SK-N-SH treated with all-trans-retinoic acid at 6 μM for 48 hours (cell line): Measurements from ENCODE around the gene ANKRD34B.
"Not testable (repeated sequence)": the region's sequence is repeated elsewhere in the genome, so short reads cannot be mapped to it uniquely, and the experiment has no call there.

Source experiments
- ATAC-seq: fragments of 200-7000 bp; cut with Tn5 transposase; 3 replicates; pipeline ENCODE4 v1.9.1; 2020; ENCODE audit warnings: mild to moderate bottlenecking, moderate library complexity
- ARNTL ChIP-seq: fragments of 450-650 bp; formaldehyde crosslinking; IDR thresholded peaks from 2 replicates; pipeline ENCODE4 v1.5.0; 2020; ENCODE audit warnings: low read depth, mild to moderate bottlenecking, moderate library complexity, borderline replicate concordance
- BACH2 ChIP-seq: fragments of 250-450 bp; sonication (Bioruptor Pico); IDR thresholded peaks from 2 replicates; pipeline ENCODE4 v1.9.0; 2021; ENCODE audit warnings: mild to moderate bottlenecking, borderline replicate concordance
- CSDC2 ChIP-seq: fragments of 250-450 bp; sonication (Bioruptor Pico); IDR thresholded peaks from 2 replicates; pipeline ENCODE4 v1.5.0; 2020; ENCODE audit warnings: mild to moderate bottlenecking, moderate library complexity
- CSRNP3 ChIP-seq: fragments of 250-450 bp; sonication (Bioruptor Pico); IDR thresholded peaks from 2 replicates; pipeline ENCODE4 v1.5.1; 2021; ENCODE audit warnings: mild to moderate bottlenecking, moderate library complexity
- GLIS3 ChIP-seq: fragments of 250-450 bp; sonication (Bioruptor Pico); IDR thresholded peaks from 2 replicates; pipeline ENCODE4 v1.5.0; 2020; ENCODE audit warnings: mild to moderate bottlenecking, moderate library complexity
- ISL1 ChIP-seq: fragments of 250-450 bp; sonication (Bioruptor Pico); IDR thresholded peaks from 2 replicates; pipeline ENCODE4 v2.1.2; 2022; ENCODE audit warnings: mild to moderate bottlenecking, moderate library complexity
- OSR1 ChIP-seq: fragments of 250-450 bp; sonication (Bioruptor Pico); IDR thresholded peaks from 2 replicates; pipeline ENCODE4 v1.8.0; 2022; ENCODE audit warnings: moderate library complexity, mild to moderate bottlenecking, inconsistent platforms
- PPARA ChIP-seq: fragments of 250-450 bp; sonication (Bioruptor Pico); IDR thresholded peaks from 2 replicates; pipeline ENCODE4 v1.5.0; 2020; ENCODE audit warnings: mild to moderate bottlenecking, borderline replicate concordance
- RARB ChIP-seq: fragments of 250-450 bp; sonication (Bioruptor Pico); IDR thresholded peaks from 2 replicates; pipeline ENCODE4 v1.8.0; 2021; ENCODE audit warnings: mild to moderate bottlenecking, moderate library complexity
- SNAI2 ChIP-seq: fragments of 250-450 bp; sonication (Bioruptor Pico); IDR thresholded peaks from 2 replicates; pipeline ENCODE4 v1.5.0; 2020; ENCODE audit warnings: mild to moderate bottlenecking, moderate library complexity
- TCF4 ChIP-seq: fragments of 250-450 bp; sonication (Bioruptor Pico); IDR thresholded peaks from 2 replicates; pipeline ENCODE4 v1.8.0; 2021; ENCODE audit warnings: mild to moderate bottlenecking, moderate library complexity, borderline replicate concordance
- TOX ChIP-seq: fragments of 250-450 bp; sonication (Bioruptor Pico); IDR thresholded peaks from 2 replicates; pipeline ENCODE4 v1.8.0; 2021; ENCODE audit warnings: mild to moderate bottlenecking, moderate library complexity, borderline replicate concordance
- ZC3H10 ChIP-seq: fragments of 250-450 bp; sonication (Bioruptor Pico); IDR thresholded peaks from 2 replicates; pipeline ENCODE4 v1.5.1; 2021; ENCODE audit warnings: mild to moderate bottlenecking, moderate library complexity
- ZFP3 ChIP-seq: fragments of 250-450 bp; sonication (Bioruptor Pico); IDR thresholded peaks from 2 replicates; pipeline ENCODE4 v1.5.0; 2020; ENCODE audit warnings: mild to moderate bottlenecking, moderate library complexity
- ZFP30 ChIP-seq: fragments of 450-650 bp; formaldehyde crosslinking; IDR thresholded peaks from 2 replicates; pipeline ENCODE4 v1.5.0; 2022; ENCODE audit warnings: mild to moderate bottlenecking, moderate library complexity
- ZNF565 ChIP-seq: fragments of 450-650 bp; formaldehyde crosslinking; conservative IDR thresholded peaks from 2 replicates; pipeline ENCODE4 v1.5.0; 2020; ENCODE audit warnings: low read depth, mild to moderate bottlenecking, moderate library complexity
- ZNF8 ChIP-seq: fragments of 450-650 bp; formaldehyde crosslinking; IDR thresholded peaks from 2 replicates; pipeline ENCODE4 v1.5.0; 2020; ENCODE audit warnings: mild to moderate bottlenecking, moderate library complexity
- TF ChIP-seq, protein P1 (sequence below): fragments of 250-450 bp; sonication (Bioruptor Pico); IDR thresholded peaks from 2 replicates; pipeline ENCODE4 v1.5.0; 2020; ENCODE audit warnings: mild to moderate bottlenecking, moderate library complexity
- TF ChIP-seq, protein P2 (sequence below): fragments of 250-450 bp; sonication (Bioruptor Pico); IDR thresholded peaks from 2 replicates; pipeline ENCODE4 v1.5.1; 2020; ENCODE audit warnings: low read depth, mild to moderate bottlenecking, moderate library complexity

The ANKRD34B gene

DNA sequence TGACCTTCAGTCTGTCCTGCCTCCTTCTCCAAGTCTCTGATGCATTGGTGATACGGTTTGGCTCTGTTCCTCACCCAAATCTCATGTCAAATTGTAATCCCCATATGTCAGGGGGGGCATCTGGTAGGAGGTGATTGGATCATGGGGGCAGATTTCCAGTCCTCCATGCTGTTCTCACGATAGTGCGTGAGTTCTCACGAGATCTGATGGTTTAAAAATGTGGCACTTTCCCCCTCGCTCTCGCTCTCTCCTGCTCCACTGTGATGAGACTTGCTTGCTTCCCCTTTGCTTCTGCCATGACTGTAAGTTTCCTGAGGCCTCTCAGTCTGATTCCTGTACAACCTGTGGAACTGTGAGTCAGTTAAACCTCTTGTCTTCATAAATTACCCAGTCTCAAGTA is 14.7 kb upstream of the ANKRD34B start (continued):
- TF ChIP-seq, protein P1, sequence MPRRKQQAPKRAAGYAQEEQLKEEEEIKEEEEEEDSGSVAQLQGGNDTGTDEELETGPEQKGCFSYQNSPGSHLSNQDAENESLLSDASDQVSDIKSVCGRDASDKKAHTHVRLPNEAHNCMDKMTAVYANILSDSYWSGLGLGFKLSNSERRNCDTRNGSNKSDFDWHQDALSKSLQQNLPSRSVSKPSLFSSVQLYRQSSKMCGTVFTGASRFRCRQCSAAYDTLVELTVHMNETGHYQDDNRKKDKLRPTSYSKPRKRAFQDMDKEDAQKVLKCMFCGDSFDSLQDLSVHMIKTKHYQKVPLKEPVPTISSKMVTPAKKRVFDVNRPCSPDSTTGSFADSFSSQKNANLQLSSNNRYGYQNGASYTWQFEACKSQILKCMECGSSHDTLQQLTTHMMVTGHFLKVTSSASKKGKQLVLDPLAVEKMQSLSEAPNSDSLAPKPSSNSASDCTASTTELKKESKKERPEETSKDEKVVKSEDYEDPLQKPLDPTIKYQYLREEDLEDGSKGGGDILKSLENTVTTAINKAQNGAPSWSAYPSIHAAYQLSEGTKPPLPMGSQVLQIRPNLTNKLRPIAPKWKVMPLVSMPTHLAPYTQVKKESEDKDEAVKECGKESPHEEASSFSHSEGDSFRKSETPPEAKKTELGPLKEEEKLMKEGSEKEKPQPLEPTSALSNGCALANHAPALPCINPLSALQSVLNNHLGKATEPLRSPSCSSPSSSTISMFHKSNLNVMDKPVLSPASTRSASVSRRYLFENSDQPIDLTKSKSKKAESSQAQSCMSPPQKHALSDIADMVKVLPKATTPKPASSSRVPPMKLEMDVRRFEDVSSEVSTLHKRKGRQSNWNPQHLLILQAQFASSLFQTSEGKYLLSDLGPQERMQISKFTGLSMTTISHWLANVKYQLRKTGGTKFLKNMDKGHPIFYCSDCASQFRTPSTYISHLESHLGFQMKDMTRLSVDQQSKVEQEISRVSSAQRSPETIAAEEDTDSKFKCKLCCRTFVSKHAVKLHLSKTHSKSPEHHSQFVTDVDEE (CRISPR knock-in tag), result no peak
- TF ChIP-seq ZFP30 (CRISPR knock-in tag) (no peak), GLIS3 (no peak)

- ATAC-seq, result not testable (repeated sequence)
Measured at GRCh38 chr5:80580291-80580690, 10.2 kb upstream of the ANKRD34B start.

DNA sequence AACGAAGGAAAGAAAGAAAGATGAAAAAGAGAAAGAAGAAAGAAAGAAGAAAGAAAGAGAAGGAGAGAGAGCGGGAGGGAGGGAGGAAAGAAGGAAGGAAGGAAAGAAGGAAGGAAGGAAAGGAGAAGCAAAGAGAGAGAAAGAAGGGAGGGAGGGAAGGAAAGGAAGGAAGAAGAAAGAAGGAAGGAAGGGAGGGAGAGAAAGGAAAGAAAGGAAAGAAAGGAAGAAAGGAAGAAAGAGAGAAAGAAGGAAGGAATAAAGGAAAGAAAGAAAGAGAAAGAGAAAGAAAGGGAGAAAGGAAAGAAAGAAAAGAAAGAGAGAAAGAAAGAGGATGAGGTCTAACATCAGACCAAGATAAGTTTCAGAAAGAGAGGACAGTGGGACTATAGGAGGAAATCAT is 9.0 kb upstream of the ANKRD34B start:
- no peak for ATAC-seq

DNA sequence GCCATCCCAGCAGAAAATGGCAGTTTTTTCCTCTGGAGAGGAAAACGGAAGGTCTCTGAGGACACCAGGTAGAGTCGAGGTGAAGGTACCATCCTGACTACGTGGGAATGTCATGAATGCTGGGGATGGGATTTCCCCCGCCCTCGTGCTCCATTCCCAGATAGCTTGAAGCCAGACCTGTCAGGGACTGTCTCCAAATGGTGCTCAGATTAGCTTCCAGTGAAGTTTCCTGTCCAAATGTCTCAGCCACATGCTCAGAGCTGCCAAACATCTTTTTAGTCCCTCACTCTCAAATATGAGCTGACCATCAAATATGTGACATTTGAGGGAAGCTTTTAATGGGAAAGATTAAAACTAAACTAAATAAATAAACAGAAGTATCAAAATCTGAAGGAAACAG is 7.6 kb upstream of the ANKRD34B start:
- ATAC-seq, result no peak
- no peak for TF ChIP-seq GLIS3

More for the DNA sequence above, 9.0 kb upstream of the ANKRD34B start:
- no peak for TF ChIP-seq GLIS3
- TF ChIP-seq TCF4, result no peak
- no peak for TF ChIP-seq ZNF565
- no peak for TF ChIP-seq ISL1
- TF ChIP-seq PPARA (CRISPR knock-in tag), result no peak
- no peak for TF ChIP-seq SNAI2 (CRISPR knock-in tag)
- TF ChIP-seq ZFP3 (CRISPR knock-in tag), result no peak
- TF ChIP-seq ZFP30 (CRISPR knock-in tag), result no peak
- no peak for TF ChIP-seq ZC3H10 (CRISPR knock-in tag)
- TF ChIP-seq BACH2 (CRISPR knock-in tag), result no peak
- TF ChIP-seq, protein P2, sequence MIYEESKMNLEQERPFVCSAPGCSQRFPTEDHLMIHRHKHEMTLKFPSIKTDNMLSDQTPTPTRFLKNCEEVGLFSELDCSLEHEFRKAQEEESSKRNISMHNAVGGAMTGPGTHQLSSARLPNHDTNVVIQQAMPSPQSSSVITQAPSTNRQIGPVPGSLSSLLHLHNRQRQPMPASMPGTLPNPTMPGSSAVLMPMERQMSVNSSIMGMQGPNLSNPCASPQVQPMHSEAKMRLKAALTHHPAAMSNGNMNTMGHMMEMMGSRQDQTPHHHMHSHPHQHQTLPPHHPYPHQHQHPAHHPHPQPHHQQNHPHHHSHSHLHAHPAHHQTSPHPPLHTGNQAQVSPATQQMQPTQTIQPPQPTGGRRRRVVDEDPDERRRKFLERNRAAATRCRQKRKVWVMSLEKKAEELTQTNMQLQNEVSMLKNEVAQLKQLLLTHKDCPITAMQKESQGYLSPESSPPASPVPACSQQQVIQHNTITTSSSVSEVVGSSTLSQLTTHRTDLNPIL, result no peak
- no peak for TF ChIP-seq CSRNP3 (CRISPR knock-in tag)
- TF ChIP-seq, all 23 proteins: peak for 0

DNA sequence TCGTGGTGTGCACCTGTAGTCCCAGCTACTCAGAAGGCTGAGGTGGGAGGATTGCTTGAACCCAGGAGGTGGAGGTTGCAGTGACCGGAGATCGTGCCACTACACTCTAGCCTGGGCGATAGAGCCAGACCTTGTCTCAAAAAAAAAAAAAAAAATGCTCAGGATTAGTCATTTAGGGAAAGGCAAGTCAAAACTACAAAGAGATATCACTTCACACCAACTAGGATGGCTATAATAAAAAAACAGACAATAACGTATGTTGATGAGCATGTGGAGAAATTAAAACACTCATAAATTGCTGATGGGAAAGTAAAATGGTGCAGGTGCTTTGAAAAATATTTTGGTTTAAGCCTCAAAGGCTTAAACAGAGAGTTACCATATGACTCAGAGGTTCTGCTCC is 6.3 kb upstream of the ANKRD34B start:
- TF ChIP-seq ARNTL (no peak), BACH2 (CRISPR knock-in tag) (no peak), GLIS3 (no peak)
- no peak for ATAC-seq

- TF ChIP-seq RARB (CRISPR knock-in tag) (no peak), CSDC2 (CRISPR knock-in tag) (no peak), TOX (CRISPR knock-in tag) (no peak), ZNF8 (CRISPR knock-in tag) (no peak), OSR1 (CRISPR knock-in tag) (no peak), ZFP30 (CRISPR knock-in tag) (no peak), ZFP3 (CRISPR knock-in tag) (no peak), ISL1 (no peak)
- TF ChIP-seq, protein P2, result no peak
- no peak for ATAC-seq
Measured at GRCh38 chr5:80573062-80573461, 3.0 kb upstream of the ANKRD34B start.
